ENCODE measurements around the gene EIF4ENIF1.

Gene EIF4ENIF1

GRCh38 chr22:31481129-31481528 is 8.5 kb downstream of the EIF4ENIF1 start:
- DNase-seq (ENCODE audit: low read depth) = no peak
- H3K4me3 ChIP-seq (ENCODE audit: low read depth, low read length) = no peak overlapping the region
- TF ChIP-seq, protein P1, sequence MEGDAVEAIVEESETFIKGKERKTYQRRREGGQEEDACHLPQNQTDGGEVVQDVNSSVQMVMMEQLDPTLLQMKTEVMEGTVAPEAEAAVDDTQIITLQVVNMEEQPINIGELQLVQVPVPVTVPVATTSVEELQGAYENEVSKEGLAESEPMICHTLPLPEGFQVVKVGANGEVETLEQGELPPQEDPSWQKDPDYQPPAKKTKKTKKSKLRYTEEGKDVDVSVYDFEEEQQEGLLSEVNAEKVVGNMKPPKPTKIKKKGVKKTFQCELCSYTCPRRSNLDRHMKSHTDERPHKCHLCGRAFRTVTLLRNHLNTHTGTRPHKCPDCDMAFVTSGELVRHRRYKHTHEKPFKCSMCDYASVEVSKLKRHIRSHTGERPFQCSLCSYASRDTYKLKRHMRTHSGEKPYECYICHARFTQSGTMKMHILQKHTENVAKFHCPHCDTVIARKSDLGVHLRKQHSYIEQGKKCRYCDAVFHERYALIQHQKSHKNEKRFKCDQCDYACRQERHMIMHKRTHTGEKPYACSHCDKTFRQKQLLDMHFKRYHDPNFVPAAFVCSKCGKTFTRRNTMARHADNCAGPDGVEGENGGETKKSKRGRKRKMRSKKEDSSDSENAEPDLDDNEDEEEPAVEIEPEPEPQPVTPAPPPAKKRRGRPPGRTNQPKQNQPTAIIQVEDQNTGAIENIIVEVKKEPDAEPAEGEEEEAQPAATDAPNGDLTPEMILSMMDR (IDR thresholded peaks at IDR 0.05; ENCODE audit: low read depth, low read length, missing control alignments) = no peak

- no peak for DNase-seq (ENCODE audit: low read depth)
- no peak overlapping the region; the same call in 1 of the 2 replicates for H3K4me3 ChIP-seq (ENCODE audit: low read depth, low read length)
- TF ChIP-seq, protein P1 (IDR thresholded peaks at IDR 0.05; ENCODE audit: low read depth, low read length, missing control alignments) = no peak
These were observed 12.3 kb downstream of the EIF4ENIF1 start for GRCh38 chr22:31477329-31477728.

- H3K4me3 ChIP-seq (ENCODE audit: low read depth, low read length) = no peak overlapping the region
- DNase-seq (ENCODE audit: low read depth) = no peak
- TF ChIP-seq, protein P1 (IDR thresholded peaks at IDR 0.05; ENCODE audit: low read depth, low read length, missing control alignments) = no peak
These were observed 13.8 kb downstream of the EIF4ENIF1 start for GRCh38 chr22:31475800-31476199.

DNA sequence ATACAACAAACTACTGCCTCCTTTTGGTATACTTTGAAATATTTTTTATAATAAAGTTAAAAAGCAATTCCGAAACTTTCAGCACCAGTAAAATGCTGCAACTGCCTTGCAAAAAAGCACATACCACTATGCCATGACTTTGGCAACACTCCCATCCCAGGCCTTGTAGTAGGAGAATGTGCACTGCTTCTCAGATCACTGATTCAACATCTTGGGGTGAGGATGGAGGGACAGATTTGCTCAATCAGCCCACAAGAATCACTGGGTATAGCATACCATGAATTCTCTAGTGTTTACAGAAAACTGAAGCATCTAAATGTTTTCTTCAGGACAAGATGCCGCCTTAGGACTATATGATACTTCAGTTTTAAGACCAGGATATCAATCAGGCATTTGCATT is 14.9 kb downstream of the EIF4ENIF1 start:
- no peak overlapping the region for H3K4me3 ChIP-seq (ENCODE audit: low read depth, low read length)
- DNase-seq (ENCODE audit: low read depth) = no peak
- TF ChIP-seq, protein P1 (IDR thresholded peaks at IDR 0.05; ENCODE audit: low read depth, low read length, missing control alignments) = no peak

- no peak for DNase-seq (ENCODE audit: low read depth)
- TF ChIP-seq, protein P1 (IDR thresholded peaks at IDR 0.05; ENCODE audit: low read depth, low read length, missing control alignments) = no peak
- no peak overlapping the region for H3K4me3 ChIP-seq (ENCODE audit: low read depth, low read length)
These were observed 24.3 kb downstream of the EIF4ENIF1 start for GRCh38 chr22:31465307-31465706.

- no peak overlapping the region for H3K4me3 ChIP-seq (ENCODE audit: low read depth, low read length)
- DNase-seq (ENCODE audit: low read depth) = no peak
- TF ChIP-seq, protein P1 (IDR thresholded peaks at IDR 0.05; ENCODE audit: low read depth, low read length, missing control alignments) = no peak
These were observed 27.9 kb downstream of the EIF4ENIF1 start for GRCh38 chr22:31461699-31462098.

DNA sequence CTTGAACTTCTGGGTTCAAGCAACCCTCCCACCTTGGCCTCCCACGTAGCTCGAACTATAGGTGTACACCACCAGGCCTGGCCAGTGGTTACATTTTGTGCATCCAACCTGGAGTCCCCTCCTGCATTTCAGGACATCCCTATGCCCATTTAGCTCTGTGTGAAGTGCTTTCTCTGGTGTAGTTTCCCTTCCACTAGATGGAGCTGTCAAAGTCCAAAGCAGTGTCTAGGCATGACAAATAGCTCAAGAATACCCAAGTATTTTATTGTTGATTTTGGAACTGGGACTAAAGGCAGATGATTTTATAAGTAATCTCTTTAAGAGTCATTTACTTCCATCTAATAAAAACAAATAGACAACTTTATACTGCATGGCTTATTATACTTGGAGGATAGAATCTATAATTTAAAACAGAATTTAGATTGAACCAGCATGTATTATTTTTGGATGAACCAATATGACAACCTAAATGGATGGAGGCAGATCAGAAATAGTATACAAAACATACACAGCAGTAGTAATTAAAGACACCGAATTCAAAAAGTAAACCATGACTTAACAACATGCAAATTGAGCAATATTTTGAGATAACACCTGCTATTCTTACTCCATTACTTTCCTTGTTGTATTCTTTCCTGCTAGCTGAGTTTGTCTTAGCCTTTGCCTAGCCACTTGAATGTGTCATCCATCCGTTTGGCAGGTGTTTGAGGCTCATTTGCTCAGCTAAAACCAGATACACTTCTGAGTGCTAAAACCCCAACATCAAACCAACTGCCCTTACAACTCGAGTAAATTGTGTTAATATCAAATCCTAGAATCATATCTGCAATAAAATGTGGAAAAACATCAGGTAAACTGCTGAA is 37.7 kb downstream of the EIF4ENIF1 start:
- peak; percentile 18 for DNase-seq (ENCODE audit: low read depth)
- H3K4me3 ChIP-seq (ENCODE audit: low read depth, low read length) = no peak overlapping the region
- TF ChIP-seq, protein P1 (IDR thresholded peaks at IDR 0.05; ENCODE audit: low read depth, low read length, missing control alignments) = peak; percentile 63
